Measurements from ENCODE around the gene FNDC10. TPM values are rescaled to one million over a fixed set of nuclear protein-coding genes. Genes with fewer than 3 reads are reported as not detected.

FNDC10 gene
- total RNA-seq, 6 experiments from 2014 or later, result 1.6 to 4.0 (median 2.0) TPM

DNA sequence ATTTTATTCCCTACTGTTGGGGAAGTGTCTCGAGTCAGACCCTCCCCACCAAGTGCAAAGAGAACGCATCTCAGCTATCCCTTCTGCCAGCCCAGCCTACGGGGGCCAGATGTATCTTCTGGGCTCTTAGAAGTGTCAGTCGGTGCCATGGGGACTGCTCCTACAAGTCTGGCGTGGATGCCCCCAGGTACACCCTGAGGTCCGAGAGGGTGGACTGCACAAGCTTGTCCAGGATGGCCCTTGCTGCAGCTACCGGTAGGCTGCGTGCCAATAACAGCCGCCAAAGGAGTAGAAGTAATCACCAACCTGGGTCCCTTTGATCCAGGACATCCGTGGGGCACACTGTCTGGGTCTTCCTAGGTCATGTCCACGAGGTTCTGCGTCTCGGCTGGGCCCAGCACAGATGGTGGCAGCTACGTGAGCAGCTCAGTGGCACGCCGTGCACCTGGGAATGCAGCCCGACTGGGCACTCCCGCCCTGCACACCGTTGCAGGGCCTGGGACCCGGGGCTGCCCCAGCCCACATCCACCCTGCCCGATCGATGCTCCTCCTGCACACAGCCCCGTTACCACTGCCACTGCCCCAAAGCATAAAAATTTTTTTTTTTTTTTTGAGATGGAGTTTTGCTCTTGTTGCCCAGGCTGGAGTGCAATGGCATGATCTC lies 16.5 kb downstream of the FNDC10 start:
- H3K36me3 Mint-ChIP-seq (ENCODE audit: low read depth), result no peaks in the 10 kb centered on the region
- H3K27me3 Mint-ChIP-seq (ENCODE audit: insufficient read depth), result peaks cover 51% of the 10 kb centered on the region
- DNase-seq, result no peak
- TF ChIP-seq, protein P1, sequence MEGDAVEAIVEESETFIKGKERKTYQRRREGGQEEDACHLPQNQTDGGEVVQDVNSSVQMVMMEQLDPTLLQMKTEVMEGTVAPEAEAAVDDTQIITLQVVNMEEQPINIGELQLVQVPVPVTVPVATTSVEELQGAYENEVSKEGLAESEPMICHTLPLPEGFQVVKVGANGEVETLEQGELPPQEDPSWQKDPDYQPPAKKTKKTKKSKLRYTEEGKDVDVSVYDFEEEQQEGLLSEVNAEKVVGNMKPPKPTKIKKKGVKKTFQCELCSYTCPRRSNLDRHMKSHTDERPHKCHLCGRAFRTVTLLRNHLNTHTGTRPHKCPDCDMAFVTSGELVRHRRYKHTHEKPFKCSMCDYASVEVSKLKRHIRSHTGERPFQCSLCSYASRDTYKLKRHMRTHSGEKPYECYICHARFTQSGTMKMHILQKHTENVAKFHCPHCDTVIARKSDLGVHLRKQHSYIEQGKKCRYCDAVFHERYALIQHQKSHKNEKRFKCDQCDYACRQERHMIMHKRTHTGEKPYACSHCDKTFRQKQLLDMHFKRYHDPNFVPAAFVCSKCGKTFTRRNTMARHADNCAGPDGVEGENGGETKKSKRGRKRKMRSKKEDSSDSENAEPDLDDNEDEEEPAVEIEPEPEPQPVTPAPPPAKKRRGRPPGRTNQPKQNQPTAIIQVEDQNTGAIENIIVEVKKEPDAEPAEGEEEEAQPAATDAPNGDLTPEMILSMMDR (IDR thresholded peaks at IDR 0.05), result no peak
- H3K4me1 Mint-ChIP-seq (ENCODE audit: low read depth), result 0 out of 2 replicates have a peak, but pooled peaks cover 5% of the 10 kb centered on the region
- H3K4me3 Mint-ChIP-seq, result no peak overlapping the region
- no peaks in the 10 kb centered on the region for H3K9me3 Mint-ChIP-seq
- H3K27ac Mint-ChIP-seq, result no peak overlapping the region

DNA sequence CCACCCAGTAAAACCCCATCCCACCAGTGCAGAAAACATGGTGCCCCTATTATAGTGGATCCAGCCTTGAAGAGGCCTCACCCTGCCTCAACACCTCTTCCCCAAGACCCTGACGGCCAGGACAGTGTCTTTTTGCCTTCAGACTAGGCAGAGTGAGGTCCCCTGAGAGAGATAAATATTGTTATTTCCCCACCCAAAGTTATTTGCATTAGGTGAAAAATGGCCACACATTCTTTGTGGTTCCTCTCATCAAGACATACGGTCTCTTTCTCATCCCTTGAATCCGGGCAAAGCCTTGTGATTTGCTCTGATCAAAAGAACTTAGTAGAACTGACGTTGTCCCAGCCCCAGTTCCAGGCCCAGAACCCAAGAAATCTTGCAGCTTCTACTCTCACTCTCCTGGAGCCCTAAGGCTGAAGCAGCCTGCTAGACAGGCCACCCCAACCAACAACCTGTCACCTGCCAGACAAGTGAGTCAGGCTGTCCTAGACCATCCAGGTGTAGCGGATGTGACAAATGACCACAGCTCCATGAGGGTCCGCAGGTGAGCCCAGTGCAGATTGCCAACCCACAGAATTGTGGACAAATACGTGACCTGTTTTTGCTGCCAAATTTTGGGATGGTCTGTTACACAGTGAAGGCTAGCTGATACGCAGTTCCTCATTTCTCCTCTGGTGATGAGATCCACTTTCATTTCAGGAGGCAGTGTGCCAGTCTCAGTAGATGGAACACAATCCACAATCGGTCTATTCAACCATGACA lies 17.2 kb downstream of the FNDC10 start:
- Mint-ChIP-seq H3K27me3 (ENCODE audit: insufficient read depth) (peaks cover 51% of the 10 kb centered on the region), H3K4me1 (ENCODE audit: low read depth) (0 out of 2 replicates have a peak, but pooled peaks cover 5% of the 10 kb centered on the region), H3K36me3 (ENCODE audit: low read depth) (no peaks in the 10 kb centered on the region), H3K9me3 (no peaks in the 10 kb centered on the region), H3K27ac (no peak overlapping the region), H3K4me3 (no peak overlapping the region)
- DNase-seq, result no peak
- TF ChIP-seq, protein P1 (IDR thresholded peaks at IDR 0.05), result no peak

DNA sequence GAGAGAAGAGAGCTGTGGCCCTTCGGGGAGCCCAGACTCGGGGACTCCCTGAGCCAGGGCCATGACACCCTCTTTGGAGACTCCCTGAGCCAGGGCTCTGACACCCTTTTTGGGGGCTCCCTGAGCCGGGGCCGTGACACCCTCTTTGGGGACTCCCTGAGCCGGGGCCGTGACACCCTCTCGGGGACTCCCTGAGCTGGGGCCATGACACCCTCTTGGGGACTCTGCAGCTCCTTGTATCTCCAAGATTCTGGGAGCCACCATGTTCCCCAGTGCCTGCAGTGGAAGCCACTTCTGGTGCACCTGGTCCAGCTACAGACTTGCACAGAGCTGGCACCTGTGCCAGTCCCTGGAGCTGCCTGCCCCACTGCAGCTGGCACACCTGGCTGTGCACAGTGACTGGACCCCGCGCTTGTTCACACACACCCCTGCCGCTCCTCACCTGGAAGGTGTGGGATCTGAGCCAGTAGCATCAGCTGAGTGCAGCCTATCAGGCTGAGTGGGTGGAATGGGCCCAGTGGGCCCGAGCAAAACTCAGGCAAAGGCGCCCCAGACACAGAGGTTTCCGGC lies 21.5 kb downstream of the FNDC10 start:
- DNase-seq, result no peak
- Mint-ChIP-seq H3K27me3 (ENCODE audit: insufficient read depth) (peaks cover 34% of the 10 kb centered on the region), H3K27ac (no peak overlapping the region), H3K4me3 (no peak overlapping the region), H3K9me3 (no peaks in the 10 kb centered on the region), H3K36me3 (ENCODE audit: low read depth) (peaks cover 6% of the 10 kb centered on the region), H3K4me1 (ENCODE audit: low read depth) (peaks cover 16% of the 10 kb centered on the region)
- TF ChIP-seq, protein P1 (IDR thresholded peaks at IDR 0.05), result no peak

DNA sequence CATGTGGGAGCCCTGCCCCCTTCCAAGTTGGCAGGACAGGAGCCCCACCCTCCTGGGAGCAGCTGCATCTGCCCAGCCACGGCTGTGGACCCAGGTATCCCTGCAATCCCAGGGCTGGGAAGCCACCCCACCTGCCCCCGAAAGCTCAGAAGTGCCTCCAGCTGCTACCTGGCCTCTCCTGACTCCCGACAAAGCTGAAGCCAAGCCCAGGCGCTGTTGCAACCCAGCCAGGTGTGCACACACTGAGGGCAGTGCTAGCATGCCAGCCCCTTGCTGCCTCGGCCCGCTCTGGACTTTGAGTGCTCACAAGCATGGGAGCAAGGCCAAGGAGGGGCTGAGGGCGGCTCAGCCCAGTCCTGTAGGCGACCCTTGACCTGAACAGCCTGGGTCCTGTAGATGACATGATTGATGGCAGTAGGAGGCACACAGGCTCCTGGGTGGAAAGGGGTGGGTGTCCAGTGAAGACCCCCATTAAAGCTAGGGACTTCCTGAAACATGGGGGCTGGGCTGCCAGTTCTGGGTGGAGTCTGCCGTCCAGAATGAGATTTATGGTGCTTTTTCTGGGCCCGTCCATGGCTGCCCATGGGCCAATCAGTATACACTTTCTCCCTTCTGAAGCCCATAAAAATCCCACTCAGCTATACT lies 22.4 kb downstream of the FNDC10 start:
- TF ChIP-seq, protein P1 (IDR thresholded peaks at IDR 0.05), result no peak
- H3K4me3 Mint-ChIP-seq, result no peak overlapping the region
- no peak overlapping the region for H3K27ac Mint-ChIP-seq
- H3K27me3 Mint-ChIP-seq (ENCODE audit: insufficient read depth), result peaks cover 25% of the 10 kb centered on the region
- H3K9me3 Mint-ChIP-seq, result no peaks in the 10 kb centered on the region
- peaks cover 19% of the 10 kb centered on the region for H3K4me1 Mint-ChIP-seq (ENCODE audit: low read depth)
- DNase-seq, result no peak
- peaks cover 9% of the 10 kb centered on the region for H3K36me3 Mint-ChIP-seq (ENCODE audit: low read depth)

DNA sequence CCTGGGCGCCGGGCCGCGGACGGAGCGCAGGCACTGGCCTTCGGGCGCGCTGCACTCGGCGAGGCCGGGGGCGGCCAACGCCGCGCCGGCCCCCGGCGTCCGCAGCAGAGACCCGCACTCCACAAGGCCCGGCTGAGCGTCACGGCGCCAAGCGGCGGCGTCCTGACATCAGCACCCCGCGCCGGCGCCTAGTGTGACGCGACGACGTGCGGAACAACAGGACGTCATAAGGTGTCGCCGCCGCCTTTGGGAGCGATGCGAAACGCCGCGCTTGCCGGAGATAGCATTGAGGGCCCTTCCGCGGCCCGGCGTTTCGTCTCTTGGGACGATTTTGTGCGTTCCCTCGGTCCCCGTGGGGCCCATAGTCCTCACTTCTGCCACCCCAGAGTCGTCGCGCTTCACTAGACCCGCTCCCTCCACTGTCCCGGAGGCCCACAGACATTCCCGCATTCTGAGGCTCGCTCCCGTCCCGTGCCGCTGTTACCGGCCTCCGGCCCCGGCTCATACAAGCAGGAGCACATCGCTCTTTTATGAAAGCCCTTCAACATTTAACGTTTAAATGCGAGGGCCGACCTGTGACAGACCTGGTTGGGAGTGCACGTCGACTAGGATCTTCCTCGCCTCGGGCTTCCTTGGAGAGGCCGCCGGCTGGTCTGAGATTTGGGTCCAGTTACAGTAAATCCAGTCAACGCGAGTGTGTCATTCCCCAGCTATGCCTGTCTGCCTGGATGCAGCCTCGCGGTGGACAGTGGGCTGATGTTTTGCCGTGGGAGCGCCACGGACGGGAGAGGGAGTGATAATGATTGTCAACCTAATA lies 25.0 kb downstream of the FNDC10 start, which contains the start of gene SSU72:
Gene SSU72 (minus strand): TSS at position 143 of the 817 bp plus-strand sequence. CDS start 306 bp downstream, outside the sequence.
- H3K27ac Mint-ChIP-seq, result peak within 1 kb of the TSS; percentile 99
- peak; percentile 86 for DNase-seq
- H3K27me3 Mint-ChIP-seq (ENCODE audit: insufficient read depth), result peaks cover 13% of the 10 kb centered on the region
- peak within 1 kb of the TSS; percentile 98 for H3K4me3 Mint-ChIP-seq
- peaks cover 27% of the 10 kb centered on the region for H3K4me1 Mint-ChIP-seq (ENCODE audit: low read depth)
- H3K9me3 Mint-ChIP-seq, result no peaks in the 10 kb centered on the region
- peaks cover 21% of the 10 kb centered on the region for H3K36me3 Mint-ChIP-seq (ENCODE audit: low read depth)
- TF ChIP-seq, protein P1 (IDR thresholded peaks at IDR 0.05), result no peak
